ENCODE data around the gene SGPP2.
A peak's percentile ranks its signal among the peaks of the same experiment; 100 is the strongest.

SGPP2 gene

GRCh38 chr2:222522082-222522481 lies 97.7 kb downstream of the SGPP2 start:
- Mint-ChIP-seq H3K4me1 (no peaks in the 10 kb centered on the region), H3K27me3 (peaks cover 4% of the 10 kb centered on the region), H3K27ac (no peak overlapping the region), H3K9me3 (no peaks in the 10 kb centered on the region), H3K4me3 (no peak overlapping the region), H3K36me3 (no peaks in the 10 kb centered on the region)

GRCh38 chr2:222523783-222524544 lies 99.6 kb downstream of the SGPP2 start:
- H3K36me3 Mint-ChIP-seq = no peaks in the 10 kb centered on the region
- no peak overlapping the region for H3K27ac Mint-ChIP-seq
- no peaks in the 10 kb centered on the region for H3K9me3 Mint-ChIP-seq
- H3K4me3 Mint-ChIP-seq = no peak overlapping the region
- no peaks in the 10 kb centered on the region for H3K4me1 Mint-ChIP-seq
- peaks cover 1% of the 10 kb centered on the region for H3K27me3 Mint-ChIP-seq

- no peaks in the 10 kb centered on the region for H3K9me3 Mint-ChIP-seq
- H3K4me3 Mint-ChIP-seq = no peak overlapping the region
- H3K36me3 Mint-ChIP-seq = no peaks in the 10 kb centered on the region
- no peaks in the 10 kb centered on the region for H3K4me1 Mint-ChIP-seq
- H3K27ac Mint-ChIP-seq = no peak overlapping the region
- no peaks in the 10 kb centered on the region for H3K27me3 Mint-ChIP-seq
Measured at GRCh38 chr2:222525811-222526210, 101.5 kb downstream of the SGPP2 start.

GRCh38 chr2:222526480-222527277 lies 102.3 kb downstream of the SGPP2 start:
- Mint-ChIP-seq H3K27me3 (no peaks in the 10 kb centered on the region), H3K4me1 (no peaks in the 10 kb centered on the region), H3K4me3 (no peak overlapping the region), H3K9me3 (no peaks in the 10 kb centered on the region), H3K36me3 (no peaks in the 10 kb centered on the region), H3K27ac (no peak overlapping the region)

- Mint-ChIP-seq H3K27me3 (peaks cover 9% of the 10 kb centered on the region), H3K36me3 (no peaks in the 10 kb centered on the region), H3K4me3 (no peak overlapping the region), H3K27ac (no peak overlapping the region), H3K9me3 (no peaks in the 10 kb centered on the region), H3K4me1 (no peaks in the 10 kb centered on the region)
Measured at GRCh38 chr2:222532315-222532714, 108.0 kb downstream of the SGPP2 start.

- peaks cover 10% of the 10 kb centered on the region for H3K27me3 Mint-ChIP-seq
- no peaks in the 10 kb centered on the region for H3K4me1 Mint-ChIP-seq
- no peaks in the 10 kb centered on the region for H3K36me3 Mint-ChIP-seq
- H3K27ac Mint-ChIP-seq = no peak overlapping the region
- no peaks in the 10 kb centered on the region for H3K9me3 Mint-ChIP-seq
- H3K4me3 Mint-ChIP-seq = no peak overlapping the region
Measured at GRCh38 chr2:222535477-222535876, 111.1 kb downstream of the SGPP2 start.

GRCh38 chr2:222538535-222538934 lies 114.2 kb downstream of the SGPP2 start:
- Mint-ChIP-seq H3K4me1 (no peaks in the 10 kb centered on the region), H3K27me3 (peaks cover 10% of the 10 kb centered on the region), H3K36me3 (no peaks in the 10 kb centered on the region), H3K4me3 (no peak overlapping the region), H3K9me3 (no peaks in the 10 kb centered on the region), H3K27ac (no peak overlapping the region)

- Mint-ChIP-seq H3K27ac (no peak overlapping the region), H3K36me3 (no peaks in the 10 kb centered on the region), H3K9me3 (no peaks in the 10 kb centered on the region), H3K4me3 (no peak overlapping the region), H3K4me1 (no peaks in the 10 kb centered on the region), H3K27me3 (peaks cover 6% of the 10 kb centered on the region)
Measured at GRCh38 chr2:222544661-222545060, 120.3 kb downstream of the SGPP2 start.

- no peak overlapping the region for H3K27ac Mint-ChIP-seq
- no peaks in the 10 kb centered on the region for H3K4me1 Mint-ChIP-seq
- H3K9me3 Mint-ChIP-seq = no peaks in the 10 kb centered on the region
- H3K27me3 Mint-ChIP-seq = peaks cover 12% of the 10 kb centered on the region
- H3K36me3 Mint-ChIP-seq = no peaks in the 10 kb centered on the region
- H3K4me3 Mint-ChIP-seq = no peak overlapping the region
Measured at GRCh38 chr2:222545823-222546795, 121.8 kb downstream of the SGPP2 start.

- Mint-ChIP-seq H3K27me3 (peaks cover 13% of the 10 kb centered on the region), H3K27ac (no peak overlapping the region), H3K9me3 (no peaks in the 10 kb centered on the region), H3K4me1 (no peaks in the 10 kb centered on the region), H3K4me3 (no peak overlapping the region), H3K36me3 (no peaks in the 10 kb centered on the region)
Measured at GRCh38 chr2:222547083-222547482, 122.7 kb downstream of the SGPP2 start.

GRCh38 chr2:222548992-222549391 lies 124.6 kb downstream of the SGPP2 start:
- no peaks in the 10 kb centered on the region for H3K9me3 Mint-ChIP-seq
- no peaks in the 10 kb centered on the region for H3K36me3 Mint-ChIP-seq
- no peaks in the 10 kb centered on the region for H3K4me1 Mint-ChIP-seq
- H3K27me3 Mint-ChIP-seq = peaks cover 20% of the 10 kb centered on the region
- H3K4me3 Mint-ChIP-seq = no peak overlapping the region
- no peak overlapping the region for H3K27ac Mint-ChIP-seq

- Mint-ChIP-seq H3K9me3 (no peaks in the 10 kb centered on the region), H3K27ac (no peak overlapping the region), H3K36me3 (no peaks in the 10 kb centered on the region), H3K4me1 (no peaks in the 10 kb centered on the region), H3K4me3 (no peak overlapping the region), H3K27me3 (peaks cover 20% of the 10 kb centered on the region)
Measured at GRCh38 chr2:222554517-222554916, 130.2 kb downstream of the SGPP2 start.

- H3K9me3 Mint-ChIP-seq = no peaks in the 10 kb centered on the region
- no peak overlapping the region for H3K4me3 Mint-ChIP-seq
- no peaks in the 10 kb centered on the region for H3K27me3 Mint-ChIP-seq
- H3K36me3 Mint-ChIP-seq = peaks cover 8% of the 10 kb centered on the region
- no peak overlapping the region for H3K27ac Mint-ChIP-seq
- no peaks in the 10 kb centered on the region for H3K4me1 Mint-ChIP-seq
Measured at GRCh38 chr2:222561151-222561550, 136.8 kb downstream of the SGPP2 start.

GRCh38 chr2:222561817-222562645 lies 137.7 kb downstream of the SGPP2 start:
- no peaks in the 10 kb centered on the region for H3K4me1 Mint-ChIP-seq
- H3K27me3 Mint-ChIP-seq = no peaks in the 10 kb centered on the region
- H3K27ac Mint-ChIP-seq = peak overlapping the region; percentile 3
- H3K36me3 Mint-ChIP-seq = peaks cover 16% of the 10 kb centered on the region
- H3K9me3 Mint-ChIP-seq = no peaks in the 10 kb centered on the region
- no peak overlapping the region for H3K4me3 Mint-ChIP-seq

Data from activated naive CD4-positive, alpha-beta T cell treated with anti-CD3 and anti-CD28 coated beads, Interleukin-2, amount 50 U/mL, for 24 hours (primary cell).